Measurements from ENCODE around the gene NINL. TPM values are rescaled to one million over a fixed set of nuclear protein-coding genes. Genes with fewer than 3 reads are reported as not detected.

The NINL gene
- total and polyA plus RNA-seq, 2 of the 8 experiments (the other 6 are each of a cell fraction or from before 2014, with no cell fraction given), result 15.3 to 30.0 TPM

DNA sequence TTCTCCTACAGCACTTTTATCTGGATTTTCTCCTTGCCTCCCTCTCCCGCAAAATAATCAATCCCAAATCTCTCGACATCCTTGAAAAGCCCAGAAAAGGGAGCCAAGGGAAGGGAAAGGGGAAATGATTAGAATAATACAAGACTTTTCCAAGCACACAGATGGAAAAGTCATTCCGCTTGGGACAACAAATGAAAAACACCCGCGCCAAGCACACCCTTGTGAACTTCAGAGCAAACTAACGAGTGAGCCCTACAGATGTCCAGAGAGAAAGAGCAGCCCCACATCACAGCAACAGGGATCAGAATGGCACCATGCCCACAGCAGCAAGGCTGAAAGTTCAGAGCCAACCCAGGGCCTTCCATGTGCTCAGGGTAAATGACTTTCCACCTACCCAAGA lies 49.6 kb downstream of the NINL start:
- DNase-seq (ENCODE audit: low read depth in 1 of 2, low spot score in 2 of 2) (no peak), FAIRE-seq (no peak)
- peaks cover 13 to 24% of the 10 kb centered on the region in 2 experiments for H4K20me1 ChIP-seq (replicated peaks in 1 of 2; ENCODE audit: control insufficient read depth in 1 of 2, insufficient read depth in 2 of 2, low read length in 2 of 2)
- no peak overlapping the region for H3K56ac ChIP-seq (replicated peaks; ENCODE audit: insufficient read length, low read depth, low read length)
- peaks cover 0 to 65% of the 10 kb centered on the region in 2 experiments; a peak in 2 of 4 replicates for H3K79me2 ChIP-seq (ENCODE audit: control insufficient read depth in 1 of 2, insufficient read depth in 2 of 2, low read length in 2 of 2)
- H2BK120ac ChIP-seq (replicated peaks; ENCODE audit: low read depth, low read length), result no peak overlapping the region
- no peak overlapping the region for H3K4ac ChIP-seq (replicated peaks; ENCODE audit: insufficient read length, low read depth, low read length)
- H3K79me1 ChIP-seq (ENCODE audit: low read depth, low read length), result peaks cover 27% of the 10 kb centered on the region
- WGBS, 2 experiments (ENCODE audit: extremely low coverage in 1 of 2, insufficient coverage in 1 of 2, insufficient read length in 1 of 2, insufficient replicate concordance in 2 of 2, low coverage in 1 of 2, low lambda C conversion rate in 2 of 2, missing lambda C conversion rate in 1 of 2), result 98% methylated on average over 6 of the region's 6 CpGs; no CpG with 5 or more reads in 1 of the 2 experiments
- no peak overlapping the region for H3K23ac ChIP-seq (ENCODE audit: insufficient read length)
- H4K8ac ChIP-seq (ENCODE audit: extremely low read depth, insufficient read depth, low read length), result no peak overlapping the region; the same call in 1 of the 2 replicates
- no peak for TF ChIP-seq BACH1 (IDR thresholded peaks at IDR 0.05; ENCODE audit: low read length)
- TF ChIP-seq EP300 (IDR thresholded peaks at IDR 0.05; ENCODE audit: borderline replicate concordance in 1 of 2, low read depth in 2 of 2, low read length in 2 of 2), result no peak
- no peak for TF ChIP-seq CBX8 (IDR thresholded peaks at IDR 0.05; ENCODE audit: borderline replicate concordance, low read depth, low read length)
- TF ChIP-seq EGR1 (IDR thresholded peaks at IDR 0.05; ENCODE audit: borderline replicate concordance, low read depth, low read length), result no peak
- no peak for TF ChIP-seq POU5F1 (IDR thresholded peaks at IDR 0.05; ENCODE audit: low read depth, low read length)
- H3K23me2 ChIP-seq (ENCODE audit: low read depth, low read length), result no peaks in the 10 kb centered on the region
- H3K4me2 ChIP-seq (ENCODE audit: insufficient read depth in 1 of 2, low read depth in 2 of 2, low read length in 2 of 2), result no peak overlapping the region
- no peak overlapping the region for H3K4me3 ChIP-seq (ENCODE audit: extremely low read depth in 1 of 4, insufficient read depth in 2 of 4, low read depth in 3 of 4, low read length in 4 of 4)
- peaks cover 4 to 40% (median 18%) of the 10 kb centered on the region in 4 experiments for H3K4me1 ChIP-seq (replicated peaks in 1 of 4; ENCODE audit: control insufficient read depth in 3 of 4, insufficient read depth in 4 of 4, low read length in 3 of 4)
- no peak overlapping the region for H2BK15ac ChIP-seq (ENCODE audit: low read length)
- no peak overlapping the region for H3K27ac ChIP-seq (ENCODE audit: low read depth, low read length)
- H2AK5ac ChIP-seq (ENCODE audit: low read depth, low read length), result no peak overlapping the region
- CTCF ChIA-PET (ENCODE audit: partially characterized antibody), result no interaction called here
- H3K36me3 ChIP-seq (ENCODE audit: control insufficient read depth in 2 of 4, insufficient read depth in 4 of 4, low read length in 3 of 4), result no peaks in the 10 kb centered on the region
- POLR2A ChIA-PET (ENCODE audit: partially characterized antibody), result no interaction called here
- no peak overlapping the region for H3K9ac ChIP-seq (replicated peaks in 1 of 4; ENCODE audit: extremely low read depth in 1 of 4, low read depth in 3 of 4, low read length in 3 of 4)
- H4K5ac ChIP-seq (ENCODE audit: insufficient read length, low read depth, low read length), result no peak overlapping the region
- H3K27me3 ChIP-seq (replicated peaks in 1 of 4; ENCODE audit: control insufficient read depth in 3 of 4, extremely low read depth in 1 of 4, insufficient read depth in 3 of 4, low read length in 3 of 4), result no peaks in the 10 kb centered on the region
- no peak overlapping the region for H2BK20ac ChIP-seq (ENCODE audit: low read length)
- no peak overlapping the region for H4K91ac ChIP-seq (replicated peaks; ENCODE audit: insufficient read length, low read length)
- H3K9me3 ChIP-seq (ENCODE audit: insufficient read depth in 2 of 2, low read depth in 1 of 2, low read length in 1 of 2), result no peaks in the 10 kb centered on the region
- H2AFZ ChIP-seq (ENCODE audit: low read length), result no peak overlapping the region
- H2BK12ac ChIP-seq (ENCODE audit: low read depth, low read length), result no peak overlapping the region
- no peak overlapping the region for H3K14ac ChIP-seq (ENCODE audit: insufficient read length)
- no peak overlapping the region for H3K18ac ChIP-seq (ENCODE audit: extremely low read depth, low read length)
- H2BK5ac ChIP-seq (ENCODE audit: low read depth, low read length), result no peak overlapping the region
